ENCODE data around the gene NCR3LG1.

The NCR3LG1 gene

DNA sequence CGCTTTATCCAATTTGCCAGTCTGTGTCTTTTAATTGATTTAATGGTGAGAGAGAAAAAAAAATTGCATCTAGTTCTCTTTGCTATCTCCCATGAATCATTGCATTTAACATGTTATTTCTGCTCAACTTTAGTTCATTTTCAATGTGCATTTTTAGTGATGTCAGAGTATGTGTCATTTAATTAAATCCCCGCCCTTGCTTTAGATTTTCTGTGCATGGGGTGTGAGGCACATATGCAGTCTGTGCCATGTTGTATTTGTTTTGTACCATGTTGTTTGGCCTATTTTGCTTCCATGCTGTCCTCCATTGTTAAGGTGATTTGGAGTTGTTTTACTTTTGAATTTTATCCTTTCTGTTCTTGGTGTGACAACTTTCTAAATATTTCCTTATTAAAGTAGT lies 8.3 kb upstream of the NCR3LG1 start:
- TF ChIP-seq, protein P1, sequence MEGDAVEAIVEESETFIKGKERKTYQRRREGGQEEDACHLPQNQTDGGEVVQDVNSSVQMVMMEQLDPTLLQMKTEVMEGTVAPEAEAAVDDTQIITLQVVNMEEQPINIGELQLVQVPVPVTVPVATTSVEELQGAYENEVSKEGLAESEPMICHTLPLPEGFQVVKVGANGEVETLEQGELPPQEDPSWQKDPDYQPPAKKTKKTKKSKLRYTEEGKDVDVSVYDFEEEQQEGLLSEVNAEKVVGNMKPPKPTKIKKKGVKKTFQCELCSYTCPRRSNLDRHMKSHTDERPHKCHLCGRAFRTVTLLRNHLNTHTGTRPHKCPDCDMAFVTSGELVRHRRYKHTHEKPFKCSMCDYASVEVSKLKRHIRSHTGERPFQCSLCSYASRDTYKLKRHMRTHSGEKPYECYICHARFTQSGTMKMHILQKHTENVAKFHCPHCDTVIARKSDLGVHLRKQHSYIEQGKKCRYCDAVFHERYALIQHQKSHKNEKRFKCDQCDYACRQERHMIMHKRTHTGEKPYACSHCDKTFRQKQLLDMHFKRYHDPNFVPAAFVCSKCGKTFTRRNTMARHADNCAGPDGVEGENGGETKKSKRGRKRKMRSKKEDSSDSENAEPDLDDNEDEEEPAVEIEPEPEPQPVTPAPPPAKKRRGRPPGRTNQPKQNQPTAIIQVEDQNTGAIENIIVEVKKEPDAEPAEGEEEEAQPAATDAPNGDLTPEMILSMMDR (IDR thresholded peaks at IDR 0.05): no peak

DNA sequence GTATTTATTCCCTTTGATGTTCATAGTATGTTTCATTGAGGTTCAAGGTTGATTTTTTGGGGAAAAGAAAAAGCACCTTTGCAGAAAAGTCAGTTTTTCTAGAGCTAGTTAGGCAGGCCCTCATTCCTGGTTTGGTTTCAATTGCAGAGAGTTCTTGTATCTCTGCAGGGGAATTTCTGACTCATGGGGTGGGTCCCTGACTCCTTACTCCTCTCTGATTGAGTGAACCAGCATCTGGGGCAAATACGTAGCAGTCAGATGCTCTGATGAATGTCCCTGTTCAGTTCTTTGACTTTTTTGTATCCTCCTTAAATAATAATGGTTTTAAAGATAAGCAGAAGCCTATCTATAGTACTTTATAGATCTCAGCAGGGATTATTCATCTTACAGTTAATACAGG lies 7.7 kb upstream of the NCR3LG1 start:
- TF ChIP-seq, protein P1 (IDR thresholded peaks at IDR 0.05): no peak

DNA sequence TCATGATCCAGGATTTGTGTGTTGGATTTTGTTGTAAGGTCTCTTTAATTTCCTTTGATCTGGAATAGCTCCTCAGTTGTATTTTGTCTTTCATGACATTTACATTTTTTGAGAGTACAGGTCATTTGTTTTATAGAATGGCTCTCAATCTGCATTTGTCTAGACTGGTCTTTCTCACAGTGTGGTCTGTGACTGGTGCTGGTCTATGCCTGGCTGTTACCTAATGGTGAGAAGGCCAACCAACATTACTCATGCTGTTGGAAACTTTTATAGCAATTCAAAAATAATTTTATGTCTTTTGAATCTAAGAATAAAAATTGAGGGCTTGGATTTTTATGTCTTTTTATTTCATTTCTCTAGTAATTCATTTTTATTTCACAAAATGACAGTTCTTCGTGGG lies 3.9 kb upstream of the NCR3LG1 start:
- TF ChIP-seq, protein P1 (IDR thresholded peaks at IDR 0.05): no peak

DNA sequence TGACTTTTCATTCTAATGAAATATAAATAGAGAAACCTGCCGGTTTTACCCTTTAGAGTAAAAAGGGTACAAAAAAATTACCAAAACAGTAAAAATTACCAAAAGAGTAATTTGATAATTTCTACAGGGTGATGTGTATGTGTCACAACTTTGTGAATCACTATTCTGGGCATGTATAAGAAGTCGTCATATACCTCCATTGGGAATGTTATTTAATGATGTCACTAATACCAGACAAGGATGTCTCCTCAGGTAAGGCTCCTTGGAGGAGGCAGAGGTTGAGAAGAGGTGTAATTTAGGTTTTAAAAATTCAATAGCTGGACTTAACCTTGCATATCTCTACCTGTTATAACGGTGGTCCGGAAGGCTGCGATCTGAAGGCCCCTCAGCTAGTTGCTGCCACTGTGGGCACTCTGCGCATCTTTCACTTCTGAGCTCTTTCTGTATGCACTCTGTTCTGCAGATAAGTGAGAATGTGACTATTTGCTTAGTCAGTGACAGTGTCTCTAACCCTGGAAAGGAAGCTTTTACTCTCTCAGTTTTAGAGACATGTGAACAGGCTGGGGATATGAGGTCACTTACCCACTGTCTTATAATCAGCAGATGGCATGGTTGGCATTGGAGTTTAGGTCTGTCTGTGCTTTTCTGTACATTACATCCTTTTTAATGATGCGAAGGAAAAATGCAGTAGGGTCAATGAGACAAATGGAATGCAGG lies 987 bp upstream of the NCR3LG1 start:
- TF ChIP-seq, protein P1 (IDR thresholded peaks at IDR 0.05): no peak

DNA sequence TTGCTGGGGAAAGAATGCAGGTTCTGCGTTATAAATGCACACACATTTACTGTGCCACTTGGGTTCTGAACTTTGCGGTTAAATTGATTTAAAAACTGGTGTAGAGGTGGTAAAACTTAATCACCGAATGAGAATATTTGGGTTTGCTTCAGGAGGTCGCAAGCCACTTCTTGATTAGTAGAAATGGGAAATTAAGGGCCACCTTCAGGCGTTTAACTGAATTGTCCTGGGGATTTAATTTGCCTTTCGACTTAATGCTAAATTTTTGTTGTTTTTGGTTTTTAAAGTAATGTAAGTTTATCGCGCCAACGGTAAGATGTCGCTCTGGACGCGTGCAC lies 459 bp upstream of the NCR3LG1 start:
- TF ChIP-seq, protein P1 (IDR thresholded peaks at IDR 0.05): no peak

DNA sequence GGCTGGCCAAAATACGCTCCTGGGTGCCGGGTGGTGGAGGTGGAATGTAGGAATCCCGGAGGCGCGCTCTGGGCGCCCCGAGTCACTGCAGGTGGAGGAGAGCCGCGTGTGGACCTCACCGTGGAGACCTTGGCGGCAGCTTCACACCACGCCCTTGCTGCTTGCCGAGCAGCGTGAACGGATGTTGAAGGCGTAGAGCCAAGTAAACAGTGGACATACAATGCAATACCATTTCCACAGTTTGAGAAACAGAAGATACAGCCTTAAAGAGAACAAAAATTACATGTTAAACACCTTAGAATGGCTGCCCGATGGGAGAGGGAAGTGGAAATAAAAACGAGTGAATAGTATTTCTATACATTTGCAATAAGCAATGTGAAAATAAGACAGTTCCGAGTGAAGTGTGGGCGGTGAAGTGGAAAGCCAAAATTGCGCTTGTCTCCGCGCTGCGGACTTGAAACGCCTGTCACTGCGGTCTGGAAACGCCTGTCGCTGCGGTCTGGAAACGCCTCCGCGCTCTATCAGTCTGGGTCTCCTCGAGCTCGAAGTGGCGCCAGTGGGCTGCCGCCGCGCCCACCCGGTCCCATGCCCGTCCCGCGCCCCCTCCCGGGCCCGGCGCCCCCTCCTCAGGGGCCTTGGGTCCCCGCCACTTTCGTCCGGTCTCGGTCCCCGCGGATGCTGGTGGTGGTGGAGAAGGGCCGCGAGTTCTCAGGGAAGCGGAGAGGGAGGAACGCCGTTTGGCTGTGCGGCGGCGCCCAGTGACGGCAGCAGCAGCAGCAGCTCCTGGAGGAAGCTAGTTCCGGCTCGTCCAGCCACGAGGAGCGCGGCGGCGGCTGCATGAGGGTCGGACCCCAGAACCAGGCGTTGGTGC lies 1.6 kb downstream of the NCR3LG1 start:
- TF ChIP-seq, protein P1 (IDR thresholded peaks at IDR 0.05): no peak

DNA sequence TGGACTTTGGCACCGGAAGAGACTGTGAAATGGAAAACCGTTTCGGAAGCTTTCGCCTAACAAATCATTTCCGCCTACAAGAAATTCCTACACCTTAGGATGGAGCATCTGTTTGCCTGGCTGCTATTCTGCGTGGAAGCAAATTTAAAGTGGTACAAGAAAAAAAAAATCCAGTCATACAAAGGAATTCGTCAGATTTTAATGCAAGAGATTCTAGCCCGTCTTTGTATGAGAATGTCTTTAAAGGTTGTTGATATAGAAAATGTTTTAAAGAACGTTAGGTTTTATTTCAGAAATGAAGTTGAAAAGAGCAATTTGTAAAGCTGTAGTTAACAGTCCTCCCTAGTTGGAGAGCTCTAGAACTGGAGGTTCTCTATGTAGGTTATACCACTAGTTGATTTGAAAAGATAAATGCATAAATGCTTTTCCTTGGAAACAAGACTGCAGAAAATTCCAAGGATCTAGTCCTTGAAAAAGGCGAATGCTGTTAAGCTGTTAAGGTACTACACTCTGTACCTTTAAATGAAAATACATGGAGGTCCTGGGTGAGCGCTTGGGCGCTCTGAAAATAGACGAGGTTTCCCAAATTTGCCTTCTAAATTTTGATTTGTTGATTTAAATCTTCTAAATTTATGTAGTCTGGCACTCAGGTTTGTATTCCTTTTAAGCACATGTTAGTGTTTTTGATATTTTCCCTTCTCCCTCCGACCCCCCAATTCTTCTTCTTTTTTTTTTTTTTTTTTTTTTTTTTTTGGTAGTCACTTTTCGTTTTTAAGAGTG lies 2.4 kb downstream of the NCR3LG1 start:
- TF ChIP-seq, protein P1 (IDR thresholded peaks at IDR 0.05): no peak
